Heart left ventricle (tissue), 16 donors: ENCODE data around the gene RAD51B. TPM values are rescaled to one million over a fixed set of nuclear protein-coding genes. Genes with fewer than 3 reads are reported as not detected.

Experiments used
- ATAC-seq, 4 donors: fragments of 200-7000 bp; cut with Tn5 transposase; one replicate each; pipeline ENCODE4 v1.9.1; 2020 to 2022; ENCODE audit warnings: moderate library complexity in 4 of 4, mild to moderate bottlenecking in 3 of 4, moderate number of reproducible peaks in 1 of 4
- DNase-seq, 5 donors: peaks; one replicate each; pipeline ENCODE4 v3.0.0-alpha.2; 2020
- H3K27ac ChIP-seq, 12 donors: fragments of 200-600 bp; sonication (generic) in 4 of 12; one replicate each; pipeline versions ENCODE4 v1.5.0 to v1.8.0; 2016 to 2022; ENCODE audit warnings: mild to moderate bottlenecking in 2 of 12
- H3K27me3 ChIP-seq, 9 donors: fragments of 200-600 bp; sonication (generic) in 2 of 9; one replicate each; pipeline versions ENCODE4 v1.5.1 to v1.8.0; 2016 to 2022; ENCODE audit warnings: mild to moderate bottlenecking in 3 of 9
- H3K36me3 ChIP-seq, 9 donors: fragments of 200-600 bp; sonication (generic) in 2 of 9; one replicate each; pipeline versions ENCODE4 v1.5.0 to v1.8.0; 2018 to 2022; ENCODE audit warnings: mild to moderate bottlenecking in 2 of 9
- H3K4me1 ChIP-seq, 12 donors: fragments of 200-600 bp; sonication (generic) in 4 of 12; one replicate each; pipeline versions ENCODE4 v1.5.0 to v1.8.0; 2016 to 2022; ENCODE audit warnings: mild to moderate bottlenecking in 3 of 12
- H3K4me3 ChIP-seq, 12 donors: fragments of 200-600 bp; sonication (generic) in 4 of 12; one replicate each; pipeline versions ENCODE4 v1.5.0 to v1.8.0; 2017 to 2022; ENCODE audit warnings: mild to moderate bottlenecking in 9 of 12, moderate library complexity in 4 of 12
- H3K9me3 ChIP-seq, 12 donors: fragments of 200-600 bp; sonication (generic) in 4 of 12; one replicate each; pipeline versions ENCODE4 v1.5.0 to v1.8.0; 2016 to 2022; ENCODE audit warnings: mild to moderate bottlenecking in 1 of 12
- CTCF ChIP-seq, 12 donors: fragments of 200-600 bp; sonication (generic) in 4 of 12; IDR thresholded peaks; one replicate each; pipeline versions ENCODE4 v1.5.0 to v1.8.0; 2018 to 2022; ENCODE audit warnings: antibody characterized with exemption in 12 of 12, mild to moderate bottlenecking in 5 of 12
- POLR2A ChIP-seq, 2 donors: fragments of 450-650 bp; IDR thresholded peaks; one replicate each; pipeline ENCODE4 v1.6.1; 2017; ENCODE audit warnings: antibody characterized with exemption in 2 of 2, mild to moderate bottlenecking in 2 of 2, moderate library complexity in 2 of 2
- WGBS, 4 donors: extraction: QIAGEN DNeasy Blood & Tissue Kit in 2 of 4; methylation state at CpG; one replicate each; pipeline versions ENCODE4 v1.1.5 to v1.1.7; 2013 to 2018; 5-methylcytosine and 5-hydroxymethylcytosine counted together
- intact Hi-C, 10 donors: fragments of 100-400 bp; cut with DNase I; formaldehyde crosslinking; loops; one replicate each; pipeline versions ENCODE4 v1.11.1 to v1.14.2; 2022
- polyA plus RNA-seq, 2 donors: library from polyadenylated mRNA; stranded (reverse); fragments of 200-250 nt; gene quantifications; one replicate each; pipeline ENCODE4 v1.2.3, GENCODE V29; 2013
- total RNA-seq, 9 donors: library from RNA; depleted of rRNA in 2 of 9; stranded (reverse); fragments of >200 nt in 2 of 9; fragmentation: NEBNext Ultra II Directional in 3 of 9; extraction: Animal tissue kit (Norgen Biotek cat#: 25700) in 3 of 9; gene quantifications; one replicate each; pipeline versions ENCODE4 v1.1.0 to v1.2.4, GENCODE V29; 2016 to 2023
- donor health status: ischemic (EF 13 %, LVEDD 7.1; RV severe dilation, severe dysfunction).
- donor health status: healthy with polysubstance abuse.
- donor health status: DM: no; HTN: yes; CAD: no.
- donor health status: DM: no; HTN: no; CAD: no.
- donor health status: ischemic (EF 25% LVEDD 6.9; RV normal size, moderate dysfunction).
- donor health status: ischemic (EF 25% LVEDD 5.7; RV mildly dilated, moderate dysfunction).
- donor health status: healthy.
- donor health status: DM: yes; HTN: yes; CAD: no.
- donor health status: ischemic (EF 35%, LVEDD 5.7; RV mildly dilated, moderate dysfunction).
- donor health status: nonischemic (EF 11% LVEDD 7.7; RV severe dilation, severe dysfunction).
- donor health status: DM: yes; HTN: yes; CAD: no.
- donor health status: PGD.
- donor health status: ischemic (EF 29% LVEDD 5.4; RV normal size, mild dysfunction).
- donor health status: nonischemic (EF 23%, LVEDD 6.1; RV moderate dilation, normal function).

The RAD51B gene
- total and polyA plus RNA-seq, 11 donors: 1.3 to 11.3 (median 3.2) TPM

- Histone ChIP-seq H3K27me3 (no peaks in the 10 kb centered on the region), H3K9me3 (no peaks in the 10 kb centered on the region), H3K27ac (peak overlapping the region in 2 of 12 donors; percentile 45 to 48), H3K4me3 (no peak overlapping the region), H3K36me3 (no peaks in the 10 kb centered on the region), H3K4me1 (peaks cover 0 to 34% (median 1%) of the 10 kb centered on the region in 12 donors)
- no peak for DNase-seq
- no peak for ATAC-seq
- TF ChIP-seq POLR2A (IDR thresholded peaks at IDR 0.05) (no peak), CTCF (IDR thresholded peaks at IDR 0.05) (no peak)
- WGBS, 4 donors: 67 to 79% (median 69%) methylated on average over 10 of the region's 10 CpGs
- intact Hi-C loops: no loop called here
Observed at GRCh38 chr14:68261092-68261842, 441.7 kb downstream of the RAD51B start.

DNA sequence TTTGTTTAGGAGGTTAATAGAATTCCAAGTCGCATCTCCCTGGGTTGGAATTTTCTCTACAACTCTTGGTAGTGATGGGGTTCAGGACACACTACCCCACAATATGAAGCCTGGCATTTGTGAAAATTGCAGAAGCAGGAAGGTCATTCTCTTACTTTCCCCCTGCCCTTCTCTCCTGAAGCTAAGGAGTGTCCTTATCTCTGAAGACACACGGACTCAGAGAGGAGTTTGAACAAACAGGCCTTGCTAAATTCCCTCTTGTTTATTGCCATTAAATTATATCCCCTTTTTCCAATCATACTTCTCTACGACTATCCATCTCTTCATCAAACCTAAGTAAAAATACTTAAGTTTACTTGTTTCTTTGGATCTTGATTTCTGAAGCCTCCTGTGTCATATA is 443.0 kb downstream of the RAD51B start:
- DNase-seq (no peak), ATAC-seq (no peak)
- no peaks in the 10 kb centered on the region for H3K27me3 ChIP-seq
- 95 to 97% (median 97%) methylated on average over 3 of the region's 3 CpGs for WGBS, 4 donors
- peaks cover 0 to 47% (median 1%) of the 10 kb centered on the region in 12 donors for H3K4me1 ChIP-seq
- TF ChIP-seq POLR2A (IDR thresholded peaks at IDR 0.05) (no peak), CTCF (IDR thresholded peaks at IDR 0.05) (no peak)
- no peak overlapping the region for H3K27ac ChIP-seq
- no peaks in the 10 kb centered on the region for H3K36me3 ChIP-seq
- intact Hi-C loops: no loop called here
- no peaks in the 10 kb centered on the region for H3K9me3 ChIP-seq
- H3K4me3 ChIP-seq: no peak overlapping the region

- intact Hi-C loops: no loop called here
- TF ChIP-seq CTCF (IDR thresholded peaks at IDR 0.05): no peak
- no peak for TF ChIP-seq POLR2A (IDR thresholded peaks at IDR 0.05)
- no peak for ATAC-seq
- Histone ChIP-seq H3K27ac (peak overlapping the region in 2 of 12 donors; percentile 11 to 33), H3K4me3 (no peak overlapping the region), H3K4me1 (peaks cover 0 to 58% (median 3%) of the 10 kb centered on the region in 12 donors), H3K36me3 (no peaks in the 10 kb centered on the region), H3K9me3 (no peaks in the 10 kb centered on the region), H3K27me3 (no peaks in the 10 kb centered on the region)
- WGBS, 4 donors: 66 to 77% (median 73%) methylated on average over 3 of the region's 3 CpGs
- no peak for DNase-seq
Observed at GRCh38 chr14:68263563-68264259, 444.1 kb downstream of the RAD51B start.

DNA sequence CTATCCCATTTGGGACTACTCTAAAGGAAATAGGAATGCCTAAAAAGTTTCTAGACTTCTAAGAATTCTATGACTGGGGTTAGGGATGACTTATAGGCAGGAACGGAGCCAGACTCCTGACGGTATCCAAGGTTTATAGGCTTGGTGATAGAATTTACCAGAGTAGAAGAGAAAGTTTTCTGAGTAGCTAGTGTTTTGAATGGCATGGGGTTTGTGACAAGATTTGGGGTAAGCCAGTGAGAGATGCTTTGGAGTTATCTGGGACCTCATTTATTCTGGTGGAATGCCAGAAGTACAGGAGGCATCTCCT is 444.6 kb downstream of the RAD51B start:
- no peak for ATAC-seq
- no peak overlapping the region for H3K4me3 ChIP-seq
- intact Hi-C loops: no loop called here
- 79 to 89% (median 84%) methylated on average over 2 of the region's 2 CpGs for WGBS, 4 donors
- peak overlapping the region in 2 of 12 donors; percentile 11 to 33 for H3K27ac ChIP-seq
- DNase-seq: no peak
- no peak for TF ChIP-seq CTCF (IDR thresholded peaks at IDR 0.05)
- TF ChIP-seq POLR2A (IDR thresholded peaks at IDR 0.05): no peak
- peaks cover 0 to 63% (median 3%) of the 10 kb centered on the region in 12 donors for H3K4me1 ChIP-seq
- H3K36me3 ChIP-seq: no peaks in the 10 kb centered on the region
- no peaks in the 10 kb centered on the region for H3K9me3 ChIP-seq
- no peaks in the 10 kb centered on the region for H3K27me3 ChIP-seq
